Erythroblast (primary cell): ENCODE results near the gene MCM3AP.

Source experiments
- GATA1 ChIP-seq: IDR thresholded peaks from 2 replicates; pipeline ENCODE4 v1.6.1; 2011; ENCODE audit warnings: low read depth, mild to moderate bottlenecking, control low read depth, low read length, moderate library complexity
- POLR2A ChIP-seq: IDR thresholded peaks from 2 replicates; pipeline ENCODE4 v1.6.1; 2011; ENCODE audit warnings: mild to moderate bottlenecking, low read length

GRCh38 chr21:46196733-46197132, 88.7 kb downstream of the MCM3AP start:
- TF ChIP-seq POLR2A (no peak), GATA1 (no peak)
